NT2/D1 (cell line): ENCODE measurements around the gene ZC3HAV1L.

Experiments used
- DNase-seq: peaks from one replicate; pipeline ENCODE4 v3.0.0-alpha.2; 2011; ENCODE audit warnings: low read depth, low spot score
- H3K27me3 ChIP-seq: 2 replicates; pipeline ENCODE4 v1.6.0; 2011; ENCODE audit warnings: mild to moderate bottlenecking; ENCODE audit not compliant: insufficient read length, insufficient read depth
- H3K36me3 ChIP-seq: 2 replicates; pipeline ENCODE4 v1.6.1; 2011; ENCODE audit warnings: mild to moderate bottlenecking, low read length, mixed read lengths; ENCODE audit not compliant: insufficient read depth, insufficient read length
- H3K4me1 ChIP-seq: 2 replicates; pipeline ENCODE4 v1.5.1; 2011; ENCODE audit not compliant: insufficient read depth, insufficient read length
- H3K4me3 ChIP-seq: 2 replicates; pipeline ENCODE4 v1.5.1; 2011; ENCODE audit warnings: low read depth; ENCODE audit not compliant: insufficient read length
- H3K9ac ChIP-seq: 2 replicates; pipeline ENCODE4 v1.6.0; 2011; ENCODE audit warnings: low read depth; ENCODE audit not compliant: insufficient read length
- H3K9me3 ChIP-seq: 2 replicates; pipeline ENCODE4 v1.5.1; 2011; ENCODE audit warnings: mild to moderate bottlenecking, low read length; ENCODE audit not compliant: insufficient read depth
- SUZ12 ChIP-seq: IDR thresholded peaks from 2 replicates; pipeline ENCODE4 v1.6.1; 2011; ENCODE audit not compliant: insufficient read length, insufficient read depth; ENCODE audit errors: extremely low read depth
- YY1 ChIP-seq: IDR thresholded peaks from 2 replicates; pipeline ENCODE4 v1.6.1; 2011; ENCODE audit not compliant: insufficient read length, insufficient read depth
- ZNF274 ChIP-seq: IDR thresholded peaks from 2 replicates; pipeline ENCODE4 v1.6.1; 2011; ENCODE audit warnings: mild to moderate bottlenecking, low read depth, low read length

The ZC3HAV1L gene

DNA sequence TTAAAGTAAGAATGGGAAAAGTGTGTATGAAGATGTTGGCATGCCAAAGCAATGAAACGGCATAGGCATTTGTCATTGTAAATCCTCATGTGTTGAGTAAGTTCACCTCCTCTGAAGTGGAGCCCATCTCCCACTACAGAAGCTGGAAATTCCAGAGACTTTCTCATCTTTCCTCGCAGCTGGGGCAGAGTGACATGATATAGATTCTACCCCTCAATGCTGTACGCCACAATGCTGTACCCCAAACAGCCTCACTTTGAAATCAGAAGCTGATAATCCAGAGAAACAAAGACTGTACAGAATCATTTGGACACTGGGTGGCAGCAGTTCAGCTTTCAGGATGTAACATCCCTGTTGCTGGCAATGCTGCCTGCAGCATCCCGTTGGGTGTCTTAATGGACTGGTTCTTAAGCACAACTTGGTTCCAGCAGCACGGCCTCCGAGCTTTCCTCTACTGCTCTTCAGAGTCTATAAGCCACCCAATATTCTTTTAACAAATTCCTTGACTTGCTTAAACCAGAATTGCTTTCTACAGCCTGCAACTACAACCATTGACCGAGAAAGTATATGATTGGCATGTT is 18.8 kb downstream of the ZC3HAV1L start:
- Histone ChIP-seq H3K4me1 (no peaks in the 10 kb centered on the region), H3K36me3 (peaks cover under 1% of the 10 kb centered on the region), H3K27me3 (no peaks in the 10 kb centered on the region), H3K9me3 (no peaks in the 10 kb centered on the region), H3K4me3 (no peak overlapping the region), H3K9ac (no peak overlapping the region)
- DNase-seq = no peak
- no peak for TF ChIP-seq YY1
- TF ChIP-seq SUZ12 = no peak
- TF ChIP-seq ZNF274 = no peak

DNA sequence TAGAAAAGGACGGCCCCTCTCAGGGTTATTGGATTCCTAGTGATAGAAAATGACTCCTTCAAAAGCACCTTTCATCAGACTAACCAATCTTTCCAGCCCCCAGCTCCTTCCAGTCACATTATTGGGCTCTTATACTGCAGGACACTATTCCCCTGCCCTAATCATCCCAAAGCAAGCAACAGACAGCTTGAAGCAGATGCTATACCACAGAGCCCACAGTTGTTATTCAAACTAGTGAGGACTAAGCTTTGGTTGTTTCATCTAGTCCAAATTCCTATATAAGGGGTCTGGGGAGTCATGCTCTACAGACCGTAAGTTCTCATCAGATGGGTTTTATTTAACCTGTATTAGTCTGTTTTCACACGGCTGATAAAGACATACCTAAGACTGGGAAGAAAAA is 24.5 kb downstream of the ZC3HAV1L start:
- H3K4me3 ChIP-seq = no peak overlapping the region
- no peaks in the 10 kb centered on the region for H3K9me3 ChIP-seq
- no peak overlapping the region for H3K9ac ChIP-seq
- H3K36me3 ChIP-seq = no peaks in the 10 kb centered on the region
- H3K4me1 ChIP-seq = no peaks in the 10 kb centered on the region
- no peaks in the 10 kb centered on the region for H3K27me3 ChIP-seq
- TF ChIP-seq SUZ12 = no peak
- no peak for TF ChIP-seq ZNF274
- TF ChIP-seq YY1 = no peak
- no peak for DNase-seq

DNA sequence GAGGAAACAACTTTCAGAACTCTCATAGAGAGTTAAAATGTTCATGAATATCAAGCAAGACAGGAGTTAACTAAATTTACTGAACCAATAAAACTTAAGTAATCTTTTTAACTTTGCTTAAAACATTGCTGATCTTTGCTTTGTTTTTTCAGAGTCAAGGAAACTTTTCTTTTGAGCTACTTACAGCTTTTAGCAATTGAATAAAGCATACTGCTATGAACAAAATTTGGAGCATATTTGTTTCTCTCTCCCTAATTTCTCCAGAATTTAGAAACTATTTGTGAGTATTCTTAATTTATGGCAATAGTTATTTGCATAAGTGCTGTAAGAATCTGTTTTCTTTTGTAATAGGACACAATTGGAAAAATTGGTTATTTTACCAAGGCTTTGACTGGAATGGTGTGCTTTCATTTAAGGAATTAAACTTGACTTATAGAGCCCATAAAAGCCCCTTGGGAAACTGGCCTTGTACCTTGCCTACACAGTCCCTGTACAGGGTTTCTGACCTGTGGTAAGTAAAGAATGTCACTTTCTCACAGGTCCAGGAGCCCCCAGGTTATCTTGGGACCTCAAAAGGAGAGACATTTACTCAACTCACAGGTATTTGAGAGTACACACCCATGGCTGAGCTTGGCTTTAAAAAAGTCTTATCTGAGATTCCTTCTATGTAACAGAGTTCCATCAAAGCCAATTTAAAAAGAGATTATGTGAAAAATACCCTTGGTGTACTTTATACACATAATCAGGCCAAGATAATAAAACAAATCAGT is 31.3 kb downstream of the ZC3HAV1L start:
- no peaks in the 10 kb centered on the region for H3K4me1 ChIP-seq
- no peak overlapping the region for H3K9ac ChIP-seq
- DNase-seq = no peak
- H3K36me3 ChIP-seq = no peaks in the 10 kb centered on the region
- TF ChIP-seq YY1 = no peak
- peaks cover 17% of the 10 kb centered on the region for H3K9me3 ChIP-seq
- H3K27me3 ChIP-seq = no peaks in the 10 kb centered on the region
- H3K4me3 ChIP-seq = no peak overlapping the region

DNA sequence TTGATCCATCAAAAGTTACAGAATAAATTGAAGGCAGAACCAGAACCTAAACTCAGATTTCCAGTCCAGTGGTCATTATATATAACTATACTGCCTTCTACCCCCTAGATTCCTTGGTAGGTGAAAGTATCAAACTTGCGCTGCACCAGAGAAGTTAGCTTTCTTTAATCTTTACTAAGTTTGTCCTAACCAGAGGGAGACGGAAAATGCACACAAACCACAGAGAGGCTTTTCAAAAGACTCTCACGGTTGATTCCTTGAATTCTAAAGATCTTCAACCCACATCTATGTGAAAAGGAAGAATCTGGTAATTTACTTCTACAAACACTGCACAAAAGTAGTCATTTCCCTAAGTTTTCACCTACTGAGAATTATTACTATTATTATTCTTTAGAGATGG is 36.4 kb downstream of the ZC3HAV1L start:
- Histone ChIP-seq H3K4me3 (no peak overlapping the region), H3K27me3 (no peaks in the 10 kb centered on the region), H3K9me3 (peaks cover 10% of the 10 kb centered on the region), H3K36me3 (no peaks in the 10 kb centered on the region), H3K9ac (no peak overlapping the region), H3K4me1 (no peaks in the 10 kb centered on the region)
- DNase-seq = no peak
- no peak for TF ChIP-seq SUZ12
- TF ChIP-seq YY1 = no peak
- no peak for TF ChIP-seq ZNF274

DNA sequence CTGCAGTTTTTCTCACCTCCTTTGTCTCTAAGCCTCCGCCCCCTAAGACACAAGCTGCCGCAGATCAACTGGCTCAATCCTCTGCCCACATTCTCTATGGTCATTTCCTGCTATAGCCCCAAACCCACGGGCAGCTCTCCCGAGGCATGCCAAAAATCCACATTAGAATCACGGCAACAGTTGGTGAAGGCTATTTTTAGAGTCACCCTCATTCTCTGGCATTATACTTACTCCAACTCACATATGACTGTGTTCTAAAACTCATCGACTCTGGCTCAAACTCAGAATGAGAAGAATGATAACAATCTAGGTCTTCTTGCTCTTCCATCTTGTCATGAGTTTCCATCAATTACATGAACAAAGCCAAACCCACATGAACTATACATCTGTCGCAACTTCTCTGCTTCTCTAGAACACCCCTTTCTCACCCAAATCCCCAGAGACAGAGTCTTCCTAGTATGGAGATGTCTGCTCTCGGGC is 43.8 kb downstream of the ZC3HAV1L start:
- H3K9ac ChIP-seq = no peak overlapping the region
- no peak for DNase-seq

DNA sequence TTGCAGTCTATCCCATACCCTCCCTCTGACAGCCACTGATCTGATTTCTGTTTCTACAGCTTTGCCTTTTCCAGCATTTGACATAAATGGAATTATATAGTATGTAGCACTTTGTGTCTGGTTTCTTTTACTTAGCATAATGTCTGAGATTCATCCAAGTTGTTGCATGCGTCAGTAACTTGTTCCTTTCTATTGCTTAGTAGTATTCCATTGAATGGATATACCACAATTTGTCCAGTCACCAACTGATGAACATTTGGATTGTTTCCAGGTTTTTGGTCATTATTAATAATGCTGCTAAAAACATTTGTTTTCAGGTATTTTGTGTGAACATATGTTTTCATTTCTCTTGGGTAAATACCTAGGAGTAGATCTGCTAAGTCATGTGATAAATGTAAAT is 48.2 kb downstream of the ZC3HAV1L start:
- H3K36me3 ChIP-seq = no peaks in the 10 kb centered on the region
- peaks cover 10% of the 10 kb centered on the region; the same call in 1 of the 2 replicates for H3K9me3 ChIP-seq
- H3K27me3 ChIP-seq = peaks cover 18% of the 10 kb centered on the region
- no peak overlapping the region for H3K4me3 ChIP-seq
- H3K4me1 ChIP-seq = no peaks in the 10 kb centered on the region
- no peak overlapping the region for H3K9ac ChIP-seq
- DNase-seq = no peak
- TF ChIP-seq ZNF274 = no peak
- TF ChIP-seq YY1 = no peak
- TF ChIP-seq SUZ12 = no peak

More for the DNA sequence above, 43.8 kb downstream of the ZC3HAV1L start:
- H3K4me1 ChIP-seq = no peaks in the 10 kb centered on the region
- peaks cover 10% of the 10 kb centered on the region; the same call in 1 of the 2 replicates for H3K9me3 ChIP-seq
- no peaks in the 10 kb centered on the region for H3K27me3 ChIP-seq
- H3K36me3 ChIP-seq = no peaks in the 10 kb centered on the region
- TF ChIP-seq ZNF274 (no peak), YY1 (no peak), SUZ12 (no peak)
- H3K4me3 ChIP-seq = no peak overlapping the region

DNA sequence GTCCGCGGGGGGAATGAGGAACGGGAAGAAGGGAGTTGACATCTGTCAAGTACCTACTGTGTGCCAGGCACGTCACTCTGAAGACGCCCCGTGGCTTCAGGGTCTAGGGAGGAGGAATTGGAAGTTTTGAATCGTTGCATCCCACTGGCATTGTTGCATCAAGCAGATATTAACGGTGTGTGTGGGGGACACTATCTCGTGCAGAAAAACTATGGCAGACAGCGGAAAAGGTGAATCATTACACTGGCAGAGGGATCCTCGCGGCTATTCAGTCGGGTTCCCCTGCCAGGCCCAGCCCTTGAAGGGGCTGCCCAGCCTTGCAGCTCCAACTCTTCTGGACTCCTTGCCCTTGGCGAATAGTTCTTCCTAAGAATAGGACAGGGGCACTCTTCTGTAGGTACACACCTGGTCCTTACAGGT is 53.6 kb downstream of the ZC3HAV1L start:
- no peak for DNase-seq

More for the DNA sequence above, 53.6 kb downstream of the ZC3HAV1L start:
- H3K9me3 ChIP-seq = no peaks in the 10 kb centered on the region
- TF ChIP-seq ZNF274 = no peak
- no peak for TF ChIP-seq SUZ12
- no peak for TF ChIP-seq YY1
- H3K36me3 ChIP-seq = no peaks in the 10 kb centered on the region
- H3K4me1 ChIP-seq = peaks cover 3% of the 10 kb centered on the region
- peak overlapping the region; percentile 70 for H3K9ac ChIP-seq
- peaks cover 46% of the 10 kb centered on the region for H3K27me3 ChIP-seq
- H3K4me3 ChIP-seq = peak overlapping the region; percentile 42
